ENCODE measurements around the gene WDHD1.

GRCh38 chr14:54891471-54892245, 135.2 kb downstream of the WDHD1 start:
- TF ChIP-seq CTCF (conservative IDR thresholded peaks at IDR 0.05; ENCODE audit: low read length), result no peak
- TF ChIP-seq EZH2phosphoT487 (IDR thresholded peaks at IDR 0.05; ENCODE audit: borderline replicate concordance, low read depth, low read length), result no peak
